ENCODE data around the gene GRM8.

DNA sequence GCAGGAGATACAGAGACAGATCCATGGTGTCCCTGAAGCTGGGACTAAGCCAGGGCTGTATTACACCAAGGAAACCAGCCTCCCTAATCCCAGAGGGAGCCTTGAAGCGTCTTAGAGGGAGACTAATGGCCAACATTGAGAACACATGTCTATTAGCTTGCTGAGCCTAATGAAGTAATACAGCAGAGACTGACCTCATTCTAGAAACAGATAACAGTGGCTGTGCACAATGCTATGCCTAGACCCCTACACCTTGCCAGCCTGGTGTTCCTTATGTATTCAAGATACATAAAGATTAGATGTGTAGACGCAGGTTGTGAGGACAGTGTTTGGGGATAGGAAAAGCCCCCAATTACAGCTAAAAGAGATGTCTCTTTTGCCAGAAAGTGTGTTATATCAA lies 19.1 kb downstream of the GRM8 start:
- TF ChIP-seq EZH2phosphoT487 (IDR thresholded peaks at IDR 0.05; ENCODE audit: insufficient read depth, low read depth) (no peak), EZH2 (IDR thresholded peaks at IDR 0.05; ENCODE audit: insufficient read depth, poor library complexity, severe bottlenecking) (no peak)

All from GM23248 (cell line).